Suprapubic skin (tissue), 4 donors: Measurements from ENCODE around the gene ITK.

Source experiments
- EP300 ChIP-seq: sonication (generic); formaldehyde crosslinking; IDR thresholded peaks from one replicate; pipeline ENCODE4 v1.6.1; 2017; ENCODE audit warnings: antibody characterized with exemption
- POLR2A ChIP-seq, 2 donors: fragments of 450-650 bp; IDR thresholded peaks; one replicate each; pipeline ENCODE4 v1.6.1; 2017; ENCODE audit warnings: antibody characterized with exemption in 2 of 2, mild to moderate bottlenecking in 2 of 2, moderate library complexity in 2 of 2
- POLR2AphosphoS5 ChIP-seq, 3 donors: sonication (generic); formaldehyde crosslinking; IDR thresholded peaks; one replicate each; pipeline ENCODE4 v1.6.1; 2017; ENCODE audit warnings: antibody characterized with exemption in 3 of 3
- TF ChIP-seq, protein P1 (sequence below), 2 donors: fragments of 200-600 bp in 1 of 2; fragments of 450-650 bp in 1 of 2; sonication (generic) in 1 of 2; IDR thresholded peaks; one replicate each; pipeline ENCODE4 v1.5.1; 2016 to 2019; ENCODE audit warnings: antibody characterized with exemption in 2 of 2, mild to moderate bottlenecking in 1 of 2, moderate library complexity in 1 of 2

DNA sequence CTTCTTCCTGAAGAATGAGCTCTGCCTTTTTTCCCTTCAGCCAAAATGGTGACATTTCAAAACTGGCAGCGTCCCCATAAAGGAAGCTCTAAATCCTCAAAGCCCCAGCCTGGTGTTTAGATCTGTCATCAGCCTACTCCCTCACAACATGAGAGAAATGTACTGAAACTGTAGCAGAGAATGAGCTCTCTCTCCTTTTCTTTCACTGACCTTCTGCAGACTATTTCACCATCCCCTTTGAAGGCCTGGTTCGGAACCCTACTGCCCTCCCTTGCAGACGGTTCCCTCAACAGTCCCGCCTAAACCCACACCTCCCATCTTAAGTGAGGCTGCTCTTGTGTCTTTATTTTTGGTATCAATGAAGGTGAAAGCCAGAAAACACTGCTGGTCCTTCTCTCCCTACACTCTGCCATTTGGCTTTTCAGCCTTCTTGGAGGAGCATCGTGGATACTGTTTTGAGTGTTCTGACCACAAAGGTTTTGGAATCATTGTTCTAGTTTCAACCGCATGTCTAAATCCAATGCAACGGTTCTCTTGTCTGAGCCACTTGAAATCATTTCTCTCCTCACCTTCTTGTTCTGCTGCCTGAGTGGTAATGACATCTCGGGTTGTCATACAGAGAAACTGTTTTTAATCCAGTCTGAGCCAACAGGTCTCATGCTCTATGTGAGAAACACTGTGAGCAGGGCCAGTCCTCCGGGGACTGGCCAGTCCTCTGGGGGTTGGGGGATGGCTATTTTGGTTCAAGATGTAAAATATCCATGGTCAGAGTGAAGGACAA lies 39.0 kb downstream of the ITK start:
- TF ChIP-seq, protein P1, sequence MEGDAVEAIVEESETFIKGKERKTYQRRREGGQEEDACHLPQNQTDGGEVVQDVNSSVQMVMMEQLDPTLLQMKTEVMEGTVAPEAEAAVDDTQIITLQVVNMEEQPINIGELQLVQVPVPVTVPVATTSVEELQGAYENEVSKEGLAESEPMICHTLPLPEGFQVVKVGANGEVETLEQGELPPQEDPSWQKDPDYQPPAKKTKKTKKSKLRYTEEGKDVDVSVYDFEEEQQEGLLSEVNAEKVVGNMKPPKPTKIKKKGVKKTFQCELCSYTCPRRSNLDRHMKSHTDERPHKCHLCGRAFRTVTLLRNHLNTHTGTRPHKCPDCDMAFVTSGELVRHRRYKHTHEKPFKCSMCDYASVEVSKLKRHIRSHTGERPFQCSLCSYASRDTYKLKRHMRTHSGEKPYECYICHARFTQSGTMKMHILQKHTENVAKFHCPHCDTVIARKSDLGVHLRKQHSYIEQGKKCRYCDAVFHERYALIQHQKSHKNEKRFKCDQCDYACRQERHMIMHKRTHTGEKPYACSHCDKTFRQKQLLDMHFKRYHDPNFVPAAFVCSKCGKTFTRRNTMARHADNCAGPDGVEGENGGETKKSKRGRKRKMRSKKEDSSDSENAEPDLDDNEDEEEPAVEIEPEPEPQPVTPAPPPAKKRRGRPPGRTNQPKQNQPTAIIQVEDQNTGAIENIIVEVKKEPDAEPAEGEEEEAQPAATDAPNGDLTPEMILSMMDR (IDR thresholded peaks at IDR 0.05): no peak
- TF ChIP-seq POLR2A (IDR thresholded peaks at IDR 0.05) (no peak), POLR2AphosphoS5 (IDR thresholded peaks at IDR 0.05) (no peak), EP300 (no peak)
